Prostate gland (tissue), 2 donors: ENCODE data around the gene HCFC2.

Experiments
- POLR2A ChIP-seq: fragments of 450-650 bp; IDR thresholded peaks from one replicate; pipeline ENCODE4 v1.6.1; 2016; ENCODE audit warnings: antibody characterized with exemption, mild to moderate bottlenecking
- POLR2AphosphoS5 ChIP-seq: sonication (generic); formaldehyde crosslinking; IDR thresholded peaks from one replicate; pipeline ENCODE4 v1.6.1; 2017; ENCODE audit warnings: antibody characterized with exemption
- TF ChIP-seq, protein P1 (sequence below), 4 experiments: fragments of 200-600 bp in 2 of 4; fragments of 450-650 bp in 2 of 4; sonication (generic) in 2 of 4; IDR thresholded peaks; 1 replicate in 3 of 4; 2 replicates in 1 of 4; pipeline ENCODE4 v1.5.1; 2016 to 2019; ENCODE audit warnings: antibody characterized with exemption in 4 of 4, mild to moderate bottlenecking in 2 of 4, moderate library complexity in 2 of 4

DNA sequence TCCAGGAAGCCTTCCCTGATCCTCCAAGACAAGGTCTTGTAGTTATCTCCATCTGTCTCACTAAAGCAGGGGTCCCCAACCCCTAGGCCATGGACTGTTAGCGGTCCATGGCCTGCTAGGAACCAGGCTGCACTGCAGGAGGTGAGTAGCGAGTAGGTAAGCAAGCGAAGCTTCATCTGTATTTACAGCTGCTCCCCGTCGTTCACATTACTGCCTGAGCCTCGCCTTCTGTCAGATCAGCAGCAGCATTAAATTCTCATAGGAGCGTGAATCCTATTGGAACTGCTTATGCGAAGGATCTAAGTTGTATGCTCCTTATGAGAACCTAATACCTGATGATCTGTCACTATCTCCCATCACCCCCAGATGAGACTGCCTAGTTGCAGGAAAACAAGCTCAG lies 86.1 kb downstream of the HCFC2 start:
- TF ChIP-seq, protein P1, sequence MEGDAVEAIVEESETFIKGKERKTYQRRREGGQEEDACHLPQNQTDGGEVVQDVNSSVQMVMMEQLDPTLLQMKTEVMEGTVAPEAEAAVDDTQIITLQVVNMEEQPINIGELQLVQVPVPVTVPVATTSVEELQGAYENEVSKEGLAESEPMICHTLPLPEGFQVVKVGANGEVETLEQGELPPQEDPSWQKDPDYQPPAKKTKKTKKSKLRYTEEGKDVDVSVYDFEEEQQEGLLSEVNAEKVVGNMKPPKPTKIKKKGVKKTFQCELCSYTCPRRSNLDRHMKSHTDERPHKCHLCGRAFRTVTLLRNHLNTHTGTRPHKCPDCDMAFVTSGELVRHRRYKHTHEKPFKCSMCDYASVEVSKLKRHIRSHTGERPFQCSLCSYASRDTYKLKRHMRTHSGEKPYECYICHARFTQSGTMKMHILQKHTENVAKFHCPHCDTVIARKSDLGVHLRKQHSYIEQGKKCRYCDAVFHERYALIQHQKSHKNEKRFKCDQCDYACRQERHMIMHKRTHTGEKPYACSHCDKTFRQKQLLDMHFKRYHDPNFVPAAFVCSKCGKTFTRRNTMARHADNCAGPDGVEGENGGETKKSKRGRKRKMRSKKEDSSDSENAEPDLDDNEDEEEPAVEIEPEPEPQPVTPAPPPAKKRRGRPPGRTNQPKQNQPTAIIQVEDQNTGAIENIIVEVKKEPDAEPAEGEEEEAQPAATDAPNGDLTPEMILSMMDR (IDR thresholded peaks at IDR 0.05), result no peak
- TF ChIP-seq POLR2A (no peak), POLR2AphosphoS5 (no peak)
